Gastroesophageal sphincter (tissue), 3 donors: Measurements from ENCODE around the gene SMPD3.

Experiments
- CTCF ChIP-seq, 4 experiments: fragments of 200-600 bp in 2 of 4; fragments of 450-650 bp in 2 of 4; sonication (generic) in 1 of 4; IDR thresholded peaks; one replicate each; pipeline ENCODE4 v1.5.1; 2017 to 2019; ENCODE audit warnings: antibody characterized with exemption in 4 of 4, mild to moderate bottlenecking in 2 of 4, moderate library complexity in 2 of 4
- EP300 ChIP-seq: sonication (generic); formaldehyde crosslinking; IDR thresholded peaks from one replicate; pipeline ENCODE4 v1.6.1; 2017; ENCODE audit warnings: antibody characterized with exemption, mild to moderate bottlenecking
- POLR2A ChIP-seq, 2 donors: fragments of 450-650 bp; IDR thresholded peaks; one replicate each; pipeline ENCODE4 v1.6.1; 2017; ENCODE audit warnings: antibody characterized with exemption in 2 of 2, mild to moderate bottlenecking in 2 of 2, moderate library complexity in 1 of 2
- POLR2AphosphoS5 ChIP-seq: sonication (generic); formaldehyde crosslinking; IDR thresholded peaks from one replicate; pipeline ENCODE4 v1.6.1; 2017; ENCODE audit warnings: antibody characterized with exemption

- no peak for TF ChIP-seq CTCF (IDR thresholded peaks at IDR 0.05)
- no peak for TF ChIP-seq POLR2AphosphoS5
- no peak for TF ChIP-seq EP300
- TF ChIP-seq POLR2A (IDR thresholded peaks at IDR 0.05): no peak
Measured at GRCh38 chr16:68472581-68472980, 24.3 kb upstream of the SMPD3 start.
